Fibroblast of lung (primary cell): ENCODE measurements around the gene PTPRQ. TPM values are rescaled to one million over a fixed set of nuclear protein-coding genes. Genes with fewer than 3 reads are reported as not detected.

Experiments used
- DNase-seq, 2 donors: peaks; one replicate each; pipeline versions ENCODE4 v3.0.0 to v3.0.0-alpha.2; 2010; ENCODE audit warnings: low read depth in 2 of 2
- H2AFZ ChIP-seq: 2 replicates; pipeline ENCODE4 v1.5.1; 2012; ENCODE audit warnings: low read length, control low read depth, inconsistent platforms
- H3K27ac ChIP-seq: 2 replicates; pipeline ENCODE4 v1.5.1; 2011; ENCODE audit warnings: low read length, control low read depth; ENCODE audit not compliant: insufficient read depth
- H3K27me3 ChIP-seq: 2 replicates; pipeline ENCODE4 v1.5.1; 2011; ENCODE audit warnings: mild to moderate bottlenecking, low read length; ENCODE audit not compliant: control insufficient read depth, insufficient read depth
- H3K36me3 ChIP-seq: 2 replicates; pipeline ENCODE4 v1.5.1; 2011; ENCODE audit warnings: low read length; ENCODE audit not compliant: control insufficient read depth, insufficient read depth
- H3K4me1 ChIP-seq: 2 replicates; pipeline ENCODE4 v1.5.1; 2011; ENCODE audit warnings: low read length; ENCODE audit not compliant: control insufficient read depth, insufficient read depth; ENCODE audit errors: extremely low read depth
- H3K4me2 ChIP-seq: 2 replicates; pipeline ENCODE4 v1.5.1; 2011; ENCODE audit warnings: low read length, control low read depth; ENCODE audit not compliant: insufficient read depth; ENCODE audit errors: extremely low read depth
- H3K4me3 ChIP-seq, 4 experiments: fragments of 200-600 bp in 1 of 4; sonication (generic) in 1 of 4; replicated peaks in 1 of 4; 2 replicates each; pipeline ENCODE4 v1.5.1; 2011 to 2016; ENCODE audit warnings: low read length in 4 of 4, low read depth in 3 of 4, mild to moderate bottlenecking in 3 of 4, control low read depth in 2 of 4, inconsistent platforms in 1 of 4, mixed read lengths in 1 of 4; ENCODE audit not compliant: insufficient read depth in 1 of 4; ENCODE audit errors: control extremely low read depth in 1 of 4
- H3K79me2 ChIP-seq: 2 replicates; pipeline ENCODE4 v1.5.1; 2012; ENCODE audit warnings: mild to moderate bottlenecking, low read length, inconsistent platforms; ENCODE audit not compliant: control insufficient read depth, insufficient read depth
- H3K9ac ChIP-seq: 2 replicates; pipeline ENCODE4 v1.5.1; 2011; ENCODE audit warnings: mild to moderate bottlenecking, low read length, control low read depth; ENCODE audit not compliant: insufficient read depth
- H3K9me3 ChIP-seq: 2 replicates; pipeline ENCODE4 v1.5.1; 2012; ENCODE audit warnings: low read depth, low read length; ENCODE audit not compliant: control insufficient read depth, insufficient read depth
- H4K20me1 ChIP-seq: 2 replicates; pipeline ENCODE4 v1.5.1; 2011; ENCODE audit warnings: low read length; ENCODE audit not compliant: control insufficient read depth, insufficient read depth; ENCODE audit errors: extremely low read depth
- CTCF ChIP-seq, 2 donors: IDR thresholded peaks in 1 of 2; conservative IDR thresholded peaks in 1 of 2; 1 replicate in 1 of 2; 2 replicates in 1 of 2; pipeline ENCODE4 v1.5.1; 2011 to 2012; ENCODE audit warnings: low read length in 2 of 2, control low read depth in 1 of 2, inconsistent platforms in 1 of 2, low read depth in 1 of 2, mild to moderate bottlenecking in 1 of 2
- EZH2 ChIP-seq: IDR thresholded peaks from 2 replicates; pipeline ENCODE4 v1.5.1; 2012; ENCODE audit warnings: low read length, control low read depth, mild to moderate bottlenecking; ENCODE audit errors: missing control alignments
- polyA plus RNA-seq, 2 donors: library from polyadenylated mRNA; depleted of rRNA in 1 of 2; stranded (reverse) in 1 of 2; unstranded in 1 of 2; fragments of >200 nt; gene quantifications; 2 replicates each; pipeline ENCODE4 v1.2.1, GENCODE V29; 2011 to 2012; ENCODE audit warnings: missing spikeins in 1 of 2
- total RNA-seq: library from RNA; depleted of rRNA; stranded (reverse); fragments of >200 nt; gene quantifications from 2 replicates; pipeline ENCODE4 v1.2.1, GENCODE V29; 2014

PTPRQ gene
- total and polyA plus RNA-seq, 2 donors (not counting 1 experiment from before 2014, with no cell fraction given) = 1.3 to 7.7 TPM

GRCh38 chr12:80707830-80708258 lies 263.8 kb downstream of the PTPRQ start:
- Histone ChIP-seq H3K9ac (no peak overlapping the region), H3K4me1 (peaks cover 4% of the 10 kb centered on the region), H2AFZ (no peak overlapping the region), H3K4me2 (no peak overlapping the region), H3K27ac (no peak overlapping the region), H3K79me2 (no peaks in the 10 kb centered on the region), H3K9me3 (no peaks in the 10 kb centered on the region), H3K27me3 (no peaks in the 10 kb centered on the region), H4K20me1 (no peaks in the 10 kb centered on the region), H3K36me3 (no peaks in the 10 kb centered on the region), H3K4me3 (no peak overlapping the region)
- DNase-seq = no peak
- TF ChIP-seq EZH2 = no peak

GRCh38 chr12:80708259-80708974 lies 264.4 kb downstream of the PTPRQ start:
- TF ChIP-seq EZH2 (no peak), CTCF (conservative IDR thresholded peaks at IDR 0.05 in 1 of 2, IDR thresholded peaks at IDR 0.05 in 1 of 2; ENCODE audit: low read depth in 1 of 2, low read length in 2 of 2) (no peak)
- no peaks in the 10 kb centered on the region for H3K9me3 ChIP-seq
- DNase-seq = peak; percentile 19 to 35
- peak overlapping the region; percentile 67 for H3K4me2 ChIP-seq
- no peaks in the 10 kb centered on the region for H3K36me3 ChIP-seq
- no peak overlapping the region for H3K27ac ChIP-seq
- H3K27me3 ChIP-seq = no peaks in the 10 kb centered on the region
- H2AFZ ChIP-seq = peak overlapping the region; percentile 79
- H3K79me2 ChIP-seq = no peaks in the 10 kb centered on the region
- no peak overlapping the region for H3K9ac ChIP-seq
- H4K20me1 ChIP-seq = no peaks in the 10 kb centered on the region
- H3K4me3 ChIP-seq = peak overlapping the region in 3 of 4 experiments; percentile 13 to 18 (median 15)
- H3K4me1 ChIP-seq = no peaks in the 10 kb centered on the region

- Histone ChIP-seq H3K9ac (no peak overlapping the region), H3K27ac (no peak overlapping the region), H3K27me3 (no peaks in the 10 kb centered on the region), H2AFZ (peak overlapping the region; percentile 79), H3K4me2 (peak overlapping the region; percentile 67), H3K79me2 (no peaks in the 10 kb centered on the region), H3K4me3 (peak overlapping the region in 2 of 4 experiments; percentile 13 to 18), H4K20me1 (no peaks in the 10 kb centered on the region), H3K9me3 (no peaks in the 10 kb centered on the region), H3K36me3 (no peaks in the 10 kb centered on the region), H3K4me1 (no peaks in the 10 kb centered on the region)
- DNase-seq = no peak
- TF ChIP-seq EZH2 (no peak), CTCF (conservative IDR thresholded peaks at IDR 0.05 in 1 of 2, IDR thresholded peaks at IDR 0.05 in 1 of 2; ENCODE audit: low read depth in 1 of 2, low read length in 2 of 2) (no peak)
Observed at GRCh38 chr12:80708975-80709328, 264.9 kb downstream of the PTPRQ start.
